ENCODE results near the gene PEF1.

Gene PEF1

GRCh38 chr1:31637915-31638673 lies 6.6 kb downstream of the PEF1 start:
- H3K4me1 Mint-ChIP-seq (ENCODE audit: low read depth) = peaks cover 26% of the 10 kb centered on the region
- H3K9me3 Mint-ChIP-seq (ENCODE audit: low read depth) = no peaks in the 10 kb centered on the region
- H3K4me3 Mint-ChIP-seq = no peak overlapping the region
- no peaks in the 10 kb centered on the region for H3K27me3 Mint-ChIP-seq
- no peaks in the 10 kb centered on the region for H3K36me3 Mint-ChIP-seq
- H3K27ac Mint-ChIP-seq = no peak overlapping the region

GRCh38 chr1:31633117-31633516 lies 11.6 kb downstream of the PEF1 start:
- Mint-ChIP-seq H3K27me3 (no peaks in the 10 kb centered on the region), H3K27ac (no peak overlapping the region), H3K4me1 (ENCODE audit: low read depth) (peaks cover 22% of the 10 kb centered on the region), H3K4me3 (no peak overlapping the region), H3K36me3 (peaks cover 2% of the 10 kb centered on the region), H3K9me3 (ENCODE audit: low read depth) (no peaks in the 10 kb centered on the region)

- Mint-ChIP-seq H3K4me1 (ENCODE audit: low read depth) (peaks cover 17% of the 10 kb centered on the region), H3K4me3 (no peak overlapping the region), H3K27me3 (no peaks in the 10 kb centered on the region), H3K9me3 (ENCODE audit: low read depth) (no peaks in the 10 kb centered on the region), H3K27ac (no peak overlapping the region), H3K36me3 (peaks cover 2% of the 10 kb centered on the region)
Measured at GRCh38 chr1:31632649-31633048, 12.0 kb downstream of the PEF1 start.

GRCh38 chr1:31628931-31629556 lies 15.6 kb downstream of the PEF1 start:
- Mint-ChIP-seq H3K27me3 (no peaks in the 10 kb centered on the region), H3K4me3 (no peak overlapping the region), H3K4me1 (ENCODE audit: low read depth) (no peaks in the 10 kb centered on the region), H3K9me3 (ENCODE audit: low read depth) (no peaks in the 10 kb centered on the region), H3K36me3 (peaks cover 4% of the 10 kb centered on the region), H3K27ac (no peak overlapping the region)

GRCh38 chr1:31627930-31628559 lies 16.6 kb downstream of the PEF1 start:
- Mint-ChIP-seq H3K4me3 (no peak overlapping the region), H3K9me3 (ENCODE audit: low read depth) (no peaks in the 10 kb centered on the region), H3K27me3 (no peaks in the 10 kb centered on the region), H3K4me1 (ENCODE audit: low read depth) (no peaks in the 10 kb centered on the region), H3K27ac (no peak overlapping the region), H3K36me3 (peaks cover 8% of the 10 kb centered on the region)

- H3K36me3 Mint-ChIP-seq = peaks cover 8% of the 10 kb centered on the region
Measured at GRCh38 chr1:31627301-31627929, 17.3 kb downstream of the PEF1 start.

GRCh38 chr1:31626223-31627207 lies 18.2 kb downstream of the PEF1 start:
- Mint-ChIP-seq H3K4me3 (no peak overlapping the region), H3K27me3 (no peaks in the 10 kb centered on the region), H3K36me3 (peaks cover 8% of the 10 kb centered on the region), H3K9me3 (ENCODE audit: low read depth) (no peaks in the 10 kb centered on the region), H3K27ac (no peak overlapping the region), H3K4me1 (ENCODE audit: low read depth) (no peaks in the 10 kb centered on the region)

More at GRCh38 chr1:31627301-31627929, 17.3 kb downstream of the PEF1 start:
- no peak overlapping the region for H3K27ac Mint-ChIP-seq
- H3K4me3 Mint-ChIP-seq = no peak overlapping the region
- H3K9me3 Mint-ChIP-seq (ENCODE audit: low read depth) = no peaks in the 10 kb centered on the region
- H3K27me3 Mint-ChIP-seq = no peaks in the 10 kb centered on the region
- no peaks in the 10 kb centered on the region for H3K4me1 Mint-ChIP-seq (ENCODE audit: low read depth)

- Mint-ChIP-seq H3K4me3 (no peak overlapping the region), H3K27ac (no peak overlapping the region), H3K36me3 (peaks cover 8% of the 10 kb centered on the region), H3K9me3 (ENCODE audit: low read depth) (no peaks in the 10 kb centered on the region), H3K4me1 (ENCODE audit: low read depth) (no peaks in the 10 kb centered on the region), H3K27me3 (no peaks in the 10 kb centered on the region)
Measured at GRCh38 chr1:31625561-31626222, 19.0 kb downstream of the PEF1 start.

- Mint-ChIP-seq H3K4me3 (no peak overlapping the region), H3K36me3 (peaks cover 8% of the 10 kb centered on the region), H3K9me3 (ENCODE audit: low read depth) (no peaks in the 10 kb centered on the region), H3K27ac (no peak overlapping the region), H3K27me3 (no peaks in the 10 kb centered on the region), H3K4me1 (ENCODE audit: low read depth) (no peaks in the 10 kb centered on the region)
Measured at GRCh38 chr1:31624731-31625514, 19.8 kb downstream of the PEF1 start.

GRCh38 chr1:31624309-31624708 lies 20.4 kb downstream of the PEF1 start:
- Mint-ChIP-seq H3K27ac (no peak overlapping the region), H3K36me3 (peaks cover 8% of the 10 kb centered on the region), H3K27me3 (no peaks in the 10 kb centered on the region), H3K4me1 (ENCODE audit: low read depth) (no peaks in the 10 kb centered on the region), H3K9me3 (ENCODE audit: low read depth) (no peaks in the 10 kb centered on the region), H3K4me3 (no peak overlapping the region)

- Mint-ChIP-seq H3K27ac (no peak overlapping the region), H3K9me3 (ENCODE audit: low read depth) (no peaks in the 10 kb centered on the region), H3K4me1 (ENCODE audit: low read depth) (no peaks in the 10 kb centered on the region), H3K36me3 (peaks cover 6% of the 10 kb centered on the region), H3K27me3 (peaks cover 1% of the 10 kb centered on the region), H3K4me3 (no peak overlapping the region)
Measured at GRCh38 chr1:31623365-31623764, 21.3 kb downstream of the PEF1 start.

- Mint-ChIP-seq H3K27ac (no peak overlapping the region), H3K27me3 (peaks cover 4% of the 10 kb centered on the region), H3K9me3 (ENCODE audit: low read depth) (no peaks in the 10 kb centered on the region), H3K4me1 (ENCODE audit: low read depth) (peaks cover 3% of the 10 kb centered on the region), H3K36me3 (peaks cover 6% of the 10 kb centered on the region), H3K4me3 (no peak overlapping the region)
Measured at GRCh38 chr1:31621847-31622730, 22.6 kb downstream of the PEF1 start.

- no peak overlapping the region for H3K4me3 Mint-ChIP-seq
- no peak overlapping the region for H3K27ac Mint-ChIP-seq
- peaks cover 5% of the 10 kb centered on the region for H3K4me1 Mint-ChIP-seq (ENCODE audit: low read depth)
- peaks cover 10% of the 10 kb centered on the region for H3K27me3 Mint-ChIP-seq
- H3K36me3 Mint-ChIP-seq = peaks cover 8% of the 10 kb centered on the region
- H3K9me3 Mint-ChIP-seq (ENCODE audit: low read depth) = no peaks in the 10 kb centered on the region
Measured at GRCh38 chr1:31621498-31621820, 23.2 kb downstream of the PEF1 start.

Data from activated naive CD8-positive, alpha-beta T cell (primary cell).